ENCODE data around the gene EIF4EBP2. TPM values are rescaled to one million over a fixed set of nuclear protein-coding genes. Genes with fewer than 3 reads are reported as not detected.

Gene EIF4EBP2
- total and polyA plus RNA-seq, 12 donors, result 17.7 to 106 (median 70.1) TPM

DNA sequence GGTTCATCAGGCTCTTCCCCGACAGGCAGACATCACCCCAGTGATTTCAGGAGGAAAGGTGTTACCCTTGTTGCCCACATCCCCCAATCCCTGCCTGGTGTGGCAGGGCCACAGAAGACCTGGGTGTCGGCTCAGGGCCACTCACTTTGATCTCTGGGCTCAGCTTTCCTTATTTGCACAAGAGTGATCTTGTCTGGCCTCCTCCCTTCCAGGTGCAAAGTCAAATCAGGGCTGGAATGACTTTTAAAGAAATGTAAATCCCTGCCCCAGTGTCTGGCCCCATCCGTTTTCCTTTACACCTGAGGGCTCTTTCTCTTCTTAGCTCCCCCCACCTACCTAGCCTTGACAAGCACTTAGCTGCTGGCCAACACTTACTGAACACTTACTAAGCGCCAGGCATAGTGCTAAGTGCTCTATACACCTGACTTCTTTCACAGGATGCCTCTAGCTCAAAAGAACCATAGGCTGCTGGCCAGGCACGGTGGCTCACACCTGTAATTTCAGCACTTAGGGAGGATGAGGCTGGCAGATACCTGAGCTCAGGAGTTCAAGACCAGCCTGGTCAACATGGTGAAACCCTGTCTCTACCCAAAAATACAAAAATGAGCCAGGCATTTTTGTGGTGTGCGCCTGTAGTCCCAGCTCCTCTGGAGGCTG, 38.5 kb downstream of the EIF4EBP2 start:
- Histone ChIP-seq H3K27me3 (peaks cover 29% of the 10 kb centered on the region), H3K36me3 (replicated peaks in 1 of 2) (no peaks in the 10 kb centered on the region), H3K4me1 (replicated peaks in 1 of 2) (peaks cover 9 to 14% of the 10 kb centered on the region in 2 donors), H3K4me3 (no peak overlapping the region), H3K27ac (no peak overlapping the region), H3K9me3 (replicated peaks in 1 of 3) (no peaks in the 10 kb centered on the region)
- DNase-seq, result no peak
- no peak for TF ChIP-seq POLR2A (IDR thresholded peaks at IDR 0.05)
- TF ChIP-seq, protein P1, sequence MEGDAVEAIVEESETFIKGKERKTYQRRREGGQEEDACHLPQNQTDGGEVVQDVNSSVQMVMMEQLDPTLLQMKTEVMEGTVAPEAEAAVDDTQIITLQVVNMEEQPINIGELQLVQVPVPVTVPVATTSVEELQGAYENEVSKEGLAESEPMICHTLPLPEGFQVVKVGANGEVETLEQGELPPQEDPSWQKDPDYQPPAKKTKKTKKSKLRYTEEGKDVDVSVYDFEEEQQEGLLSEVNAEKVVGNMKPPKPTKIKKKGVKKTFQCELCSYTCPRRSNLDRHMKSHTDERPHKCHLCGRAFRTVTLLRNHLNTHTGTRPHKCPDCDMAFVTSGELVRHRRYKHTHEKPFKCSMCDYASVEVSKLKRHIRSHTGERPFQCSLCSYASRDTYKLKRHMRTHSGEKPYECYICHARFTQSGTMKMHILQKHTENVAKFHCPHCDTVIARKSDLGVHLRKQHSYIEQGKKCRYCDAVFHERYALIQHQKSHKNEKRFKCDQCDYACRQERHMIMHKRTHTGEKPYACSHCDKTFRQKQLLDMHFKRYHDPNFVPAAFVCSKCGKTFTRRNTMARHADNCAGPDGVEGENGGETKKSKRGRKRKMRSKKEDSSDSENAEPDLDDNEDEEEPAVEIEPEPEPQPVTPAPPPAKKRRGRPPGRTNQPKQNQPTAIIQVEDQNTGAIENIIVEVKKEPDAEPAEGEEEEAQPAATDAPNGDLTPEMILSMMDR (IDR thresholded peaks at IDR 0.05), result no peak
- intact Hi-C loops (cut with DNase I), result no loop called here
- 81 to 92% (median 85%) methylated on average over 5 to 6 of the region's 6 CpGs for WGBS, 4 donors

DNA sequence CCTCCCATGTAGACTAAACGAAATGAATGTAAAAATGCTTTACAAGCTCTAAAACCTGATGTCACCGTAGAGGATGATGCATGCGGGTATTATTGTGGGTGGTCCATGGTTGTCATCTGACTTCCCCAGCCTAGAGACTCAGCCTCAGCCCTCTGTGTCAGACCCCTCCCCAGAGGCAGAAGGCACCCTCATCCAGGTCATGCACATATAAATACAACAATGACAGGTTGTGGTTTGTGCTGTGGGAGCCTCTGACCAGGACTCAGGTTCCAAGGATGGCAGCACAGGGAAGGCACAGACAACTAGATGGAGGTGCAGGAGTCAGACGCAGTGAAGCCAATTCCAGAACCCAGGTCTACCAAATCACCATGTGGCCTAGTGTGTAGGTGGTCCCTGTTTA, 40.8 kb downstream of the EIF4EBP2 start:
- no peaks in the 10 kb centered on the region for H3K36me3 ChIP-seq (replicated peaks in 1 of 2)
- peaks cover 29% of the 10 kb centered on the region for H3K27me3 ChIP-seq
- peaks cover 9 to 14% of the 10 kb centered on the region in 2 donors for H3K4me1 ChIP-seq (replicated peaks in 1 of 2)
- no peak overlapping the region for H3K4me3 ChIP-seq
- no peak overlapping the region for H3K27ac ChIP-seq
- intact Hi-C loops (cut with DNase I), result no loop called here
- no peak for DNase-seq
- TF ChIP-seq, protein P1 (IDR thresholded peaks at IDR 0.05), result no peak
- no peak for TF ChIP-seq POLR2A (IDR thresholded peaks at IDR 0.05)
- no peaks in the 10 kb centered on the region for H3K9me3 ChIP-seq (replicated peaks in 1 of 3)
- WGBS, 4 donors, result 89 to 95% (median 92%) methylated on average over 4 of the region's 4 CpGs

DNA sequence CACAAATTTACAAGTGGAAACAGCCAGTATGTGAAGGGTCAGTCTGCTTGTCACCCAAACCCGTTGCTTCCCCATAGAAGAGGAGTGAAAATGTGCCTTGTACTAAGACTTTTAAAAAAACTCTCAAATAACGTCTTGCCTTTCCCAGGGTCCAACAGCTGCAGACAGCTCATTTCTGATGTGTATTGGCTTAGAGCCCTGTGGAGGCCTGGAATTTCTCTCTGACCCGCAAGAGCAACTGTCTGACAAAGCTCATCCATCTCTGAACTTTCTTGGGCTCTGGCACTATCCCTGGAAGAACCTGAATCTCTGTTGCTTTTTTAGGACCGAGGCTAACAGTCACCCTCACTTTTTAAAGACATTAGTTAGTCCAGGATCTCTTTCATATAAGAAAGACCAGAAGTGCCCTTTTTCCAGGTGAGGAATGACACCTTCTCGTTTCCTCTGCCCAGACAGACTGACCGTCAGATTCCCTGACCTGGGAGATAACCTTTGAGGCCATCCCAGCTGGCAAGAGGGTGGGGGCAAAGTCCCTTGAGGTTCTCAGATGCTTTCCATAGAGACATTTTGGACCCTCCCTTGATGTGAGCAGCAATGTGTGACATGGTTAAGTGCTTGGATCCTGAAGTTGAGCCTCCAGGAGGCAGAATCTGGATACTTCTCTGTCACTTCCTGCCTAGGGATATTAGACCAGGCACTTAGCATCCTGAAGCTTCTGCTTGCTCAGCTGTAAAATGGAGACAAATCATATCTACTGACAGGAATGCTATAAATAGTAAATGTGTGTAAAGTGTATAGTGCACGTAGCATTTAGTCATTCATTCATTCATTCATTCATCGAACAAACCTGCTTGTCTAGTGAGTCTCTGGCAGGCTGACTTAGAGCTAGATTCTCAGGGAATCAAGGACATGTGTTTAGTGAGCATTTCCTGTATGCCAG, 42.0 kb downstream of the EIF4EBP2 start:
- intact Hi-C loops (cut with DNase I), result no loop called here
- no peak overlapping the region for H3K27ac ChIP-seq
- no peak overlapping the region for H3K4me3 ChIP-seq
- no peak for DNase-seq
- H3K36me3 ChIP-seq (replicated peaks in 1 of 2), result no peaks in the 10 kb centered on the region
- peaks cover 17% of the 10 kb centered on the region for H3K27me3 ChIP-seq
- 39 to 63% (median 59%) methylated on average over 8 of the region's 8 CpGs for WGBS, 4 donors
- no peak for TF ChIP-seq POLR2A (IDR thresholded peaks at IDR 0.05)
- TF ChIP-seq, protein P1 (IDR thresholded peaks at IDR 0.05), result no peak
- no peaks in the 10 kb centered on the region for H3K9me3 ChIP-seq (replicated peaks in 1 of 3)
- H3K4me1 ChIP-seq (replicated peaks in 1 of 2), result peaks cover 5 to 6% of the 10 kb centered on the region in 2 donors

DNA sequence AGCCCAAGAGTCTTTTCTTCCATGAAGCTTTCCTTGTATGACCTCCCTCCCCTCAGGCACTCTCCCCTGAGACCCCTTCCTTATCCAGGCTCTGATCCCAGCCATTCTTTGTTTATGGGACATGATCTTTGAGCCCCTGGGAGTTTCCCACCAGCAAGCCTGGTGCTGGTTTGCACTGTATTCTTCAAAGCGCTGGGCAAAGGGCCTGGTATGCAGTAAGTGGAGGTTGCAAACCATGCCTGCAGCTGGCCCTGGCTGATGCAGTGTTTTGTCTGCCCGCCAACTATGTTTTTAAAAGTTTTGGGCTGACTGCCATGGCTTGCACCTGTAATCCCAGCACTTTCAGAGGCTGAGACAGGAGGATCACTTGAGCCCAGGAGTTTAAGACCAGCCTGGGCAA, 44.3 kb downstream of the EIF4EBP2 start:
- no peaks in the 10 kb centered on the region for H3K4me1 ChIP-seq (replicated peaks in 1 of 2)
- WGBS, 4 donors, result 75 to 96% (median 88%) methylated on average over 2 of the region's 2 CpGs

More for the DNA sequence above, 44.3 kb downstream of the EIF4EBP2 start:
- TF ChIP-seq, protein P1 (IDR thresholded peaks at IDR 0.05), result no peak
- no peak for TF ChIP-seq POLR2A (IDR thresholded peaks at IDR 0.05)
- Histone ChIP-seq H3K36me3 (replicated peaks in 1 of 2) (no peaks in the 10 kb centered on the region), H3K27me3 (no peaks in the 10 kb centered on the region), H3K9me3 (replicated peaks in 1 of 3) (no peaks in the 10 kb centered on the region), H3K4me3 (no peak overlapping the region), H3K27ac (no peak overlapping the region)
- intact Hi-C loops (cut with DNase I), result no loop called here
- DNase-seq, result no peak

All from adrenal gland (tissue), 12 donors.